PC-9 (cell line): ENCODE measurements around the gene ZNF846. TPM values are rescaled to one million over a fixed set of nuclear protein-coding genes. Genes with fewer than 3 reads are reported as not detected.
A peak's percentile ranks its signal among the peaks of the same experiment; 100 is the strongest.

Experiments
- Bru-seq: library from RNA; stranded (reverse); fragments of 400-500 nt; gene quantifications from one replicate; lab custom pipeline; 2021; lab: Mats Ljungman, UMichigan
- BruChase-seq, 2 experiments: library from RNA; stranded (reverse); fragments of 400-500 nt; gene quantifications; one replicate each; lab custom pipeline; 2021; lab: Mats Ljungman, UMichigan
- BruUV-seq: library from RNA; stranded (reverse); fragments of 400-500 nt; replicated peaks from 2 replicates; lab custom pipeline; 2021; lab: Mats Ljungman, UMichigan
- CTCF ChIA-PET: fragments of 300-600 bp; sonication (Branson Sonifier 250); formaldehyde crosslinking; loops from one replicate; lab custom pipeline; 2022; ENCODE audit warnings: antibody characterized with exemption; lab: Charles Lee
- POLR2A ChIA-PET: fragments of 300-600 bp; sonication (Branson Sonifier 250); formaldehyde crosslinking; loops from one replicate; lab custom pipeline; 2022; ENCODE audit warnings: antibody characterized with exemption; ENCODE audit not compliant: unreplicated experiment; lab: Charles Lee
- DNase-seq, 2 experiments: peaks; one replicate each; pipeline versions ENCODE4 v3.0.0 to v3.0.0-alpha.2; 2015 to 2022; ENCODE audit warnings: mixed read lengths in 1 of 2
- H2AFZ ChIP-seq: fragments of 200-600 bp; sonication (generic); 2 replicates; pipeline ENCODE4 v1.8.1; 2017; ENCODE audit warnings: antibody characterized with exemption
- H3F3A ChIP-seq: fragments of 200-600 bp; sonication (generic); 2 replicates; pipeline ENCODE4 v1.8.1; 2017; ENCODE audit warnings: antibody characterized with exemption, mild to moderate bottlenecking, low read depth; ENCODE audit not compliant: insufficient read depth
- H3K27ac ChIP-seq: fragments of 200-600 bp; sonication (generic); 2 replicates; pipeline ENCODE4 v1.6.1; 2016; ENCODE audit warnings: mixed run types
- H3K27me3 ChIP-seq: fragments of 200-600 bp; sonication (generic); 2 replicates; pipeline ENCODE4 v1.6.1; 2016; ENCODE audit warnings: low read depth, mixed run types; ENCODE audit not compliant: insufficient read depth
- H3K36me3 ChIP-seq: fragments of 200-600 bp; sonication (generic); 2 replicates; pipeline ENCODE4 v1.6.1; 2016; ENCODE audit warnings: low read depth, mixed run types
- H3K4me1 ChIP-seq: fragments of 200-600 bp; sonication (generic); replicated peaks from 2 replicates; pipeline ENCODE4 v1.6.1; 2016; ENCODE audit warnings: mixed run types; ENCODE audit not compliant: insufficient read depth
- H3K4me2 ChIP-seq: fragments of 200-600 bp; sonication (generic); 2 replicates; pipeline ENCODE4 v1.6.1; 2017; ENCODE audit warnings: mixed run types
- H3K4me3 ChIP-seq: fragments of 200-600 bp; sonication (generic); 2 replicates; pipeline ENCODE4 v1.6.1; 2016; ENCODE audit warnings: mixed run types
- H3K79me2 ChIP-seq: fragments of 200-600 bp; sonication (generic); 2 replicates; pipeline ENCODE4 v1.6.1; 2017; ENCODE audit warnings: low read depth, mixed run types
- H3K9me2 ChIP-seq: fragments of 200-600 bp; sonication (generic); 2 replicates; pipeline ENCODE4 v1.8.1; 2017; ENCODE audit warnings: mild to moderate bottlenecking; ENCODE audit not compliant: insufficient read depth
- H3K9me3 ChIP-seq: fragments of 200-600 bp; sonication (generic); 2 replicates; pipeline ENCODE4 v1.8.1; 2016; ENCODE audit warnings: low read depth; ENCODE audit not compliant: insufficient read depth
- H4K20me1 ChIP-seq: fragments of 200-600 bp; sonication (generic); 2 replicates; pipeline ENCODE4 v1.8.1; 2017; ENCODE audit not compliant: insufficient read depth
- EZH2 ChIP-seq: fragments of 200-600 bp; sonication (generic); IDR thresholded peaks from 2 replicates; pipeline ENCODE4 v1.8.0; 2017; ENCODE audit warnings: antibody characterized with exemption, low read depth
- intact Hi-C: fragments of 100-400 bp; cut with micrococcal nuclease; formaldehyde crosslinking; loops from one replicate; pipeline ENCODE4 v1.10.0; 2022; ENCODE audit not compliant: unreplicated experiment
- long read RNA-seq: library from polyadenylated mRNA; stranded (forward); transcript quantifications from one replicate; pipeline ENCODE4 v2.0.0, GENCODE V29; 2022
- total RNA-seq: library from RNA; stranded (reverse); gene quantifications from 2 replicates; pipeline ENCODE4 v1.2.3, GENCODE V29; 2021
- TF ChIP-seq, protein P1 (sequence below): fragments of 200-600 bp; sonication (generic); conservative IDR thresholded peaks from 2 replicates; pipeline ENCODE4 v1.6.1; 2017; ENCODE audit warnings: mixed run types, antibody characterized with exemption, mild to moderate bottlenecking, moderate library complexity

ZNF846 gene
- 8.3 and 9.6 TPM in 2 replicates for total RNA-seq
- percentile 51 among the genes with signal in this experiment for Bru-seq, nascent RNA
- percentile 58 among the genes with signal in this experiment for BruChase-seq, experiment 1, labeled RNA remaining after a 2-hour chase
- BruChase-seq, experiment 2, labeled RNA remaining after a 6-hour chase: percentile 61 among the genes with signal in this experiment
- long read RNA-seq, partial matches to known transcripts: 0 of 4 reads
- long read RNA-seq, other reads (novel, unspliced or antisense): 4 of 4 reads

DNA sequence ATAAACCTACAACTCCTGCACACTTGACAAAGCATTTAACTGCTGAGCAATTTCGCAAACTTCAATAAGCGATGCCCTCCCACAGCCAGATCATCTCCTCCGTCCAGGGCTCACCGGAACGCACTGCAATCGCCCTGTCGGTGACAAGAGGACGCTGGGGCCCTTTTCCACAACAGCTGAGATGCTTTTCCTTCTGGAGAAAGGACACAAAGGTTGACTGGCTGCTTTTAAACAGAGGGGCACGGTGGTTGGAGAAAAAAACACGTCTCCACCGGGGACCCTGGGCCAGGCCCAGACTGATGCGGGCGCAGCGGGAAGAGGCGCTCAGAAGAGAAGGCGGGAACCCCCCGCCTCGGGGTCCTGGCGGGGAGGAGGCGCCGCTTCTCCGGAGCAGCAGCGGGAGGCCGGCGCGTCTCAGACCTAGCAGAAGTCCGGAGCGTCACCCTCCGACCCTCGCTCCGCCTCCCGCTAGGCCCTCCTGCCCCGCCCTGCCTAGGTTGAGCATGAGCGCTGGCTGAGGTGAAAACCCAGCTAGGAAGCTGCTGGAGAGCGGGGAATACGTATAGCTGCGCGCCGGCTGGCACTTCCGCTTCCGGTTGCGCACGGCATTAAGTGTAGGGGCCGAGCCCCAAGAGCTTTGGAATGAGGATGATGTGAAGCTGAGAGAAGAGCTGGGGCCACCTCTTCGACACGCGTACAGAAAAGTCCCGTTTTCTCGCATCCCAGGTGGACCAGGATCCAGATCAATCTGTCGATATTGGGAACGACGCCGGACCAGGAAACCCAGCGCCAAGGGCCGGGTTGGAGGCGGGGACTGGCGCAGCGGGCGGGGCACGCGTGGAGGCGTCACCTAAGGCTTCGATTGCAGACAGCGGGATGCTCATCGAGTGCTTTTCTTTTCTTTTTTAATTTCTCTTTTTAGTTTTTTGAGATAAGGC is at the start of gene ZNF846:
Gene ZNF846 (minus strand): TSS at position 564 of the 938 bp plus-strand sequence. CDS start 3,788 bp downstream, outside the sequence.
- BruUV-seq: TSS peak; percentile 75
- Histone ChIP-seq H4K20me1 (no peaks in the 10 kb centered on the region), H3K27me3 (no peaks in the 10 kb centered on the region), H3K9me2 (no peaks in the 10 kb centered on the region), H3K79me2 (peaks cover 11% of the 10 kb centered on the region; the same call in 1 of the 2 replicates), H3K36me3 (no peaks in the 10 kb centered on the region), H3K4me2 (peak within 1 kb of the TSS; percentile 90), H3K9me3 (no peaks in the 10 kb centered on the region; the same call in 1 of the 2 replicates), H2AFZ (peak within 1 kb of the TSS; percentile 96), H3K4me3 (peak within 1 kb of the TSS; percentile 78), H3K27ac (peak within 1 kb of the TSS; percentile 76), H3K4me1 (peaks cover 5% of the 10 kb centered on the region; the same call in 1 of the 2 replicates), H3F3A (peaks cover 18% of the 10 kb centered on the region; the same call in 1 of the 2 replicates)
- intact Hi-C loops: loop anchor here (1.0 to 5.0 kb wide), 3 partner anchors 16 to 91 kb away; partner anchors contain the start of genes FBXL12 and ZNF562
- TF ChIP-seq, protein P1, sequence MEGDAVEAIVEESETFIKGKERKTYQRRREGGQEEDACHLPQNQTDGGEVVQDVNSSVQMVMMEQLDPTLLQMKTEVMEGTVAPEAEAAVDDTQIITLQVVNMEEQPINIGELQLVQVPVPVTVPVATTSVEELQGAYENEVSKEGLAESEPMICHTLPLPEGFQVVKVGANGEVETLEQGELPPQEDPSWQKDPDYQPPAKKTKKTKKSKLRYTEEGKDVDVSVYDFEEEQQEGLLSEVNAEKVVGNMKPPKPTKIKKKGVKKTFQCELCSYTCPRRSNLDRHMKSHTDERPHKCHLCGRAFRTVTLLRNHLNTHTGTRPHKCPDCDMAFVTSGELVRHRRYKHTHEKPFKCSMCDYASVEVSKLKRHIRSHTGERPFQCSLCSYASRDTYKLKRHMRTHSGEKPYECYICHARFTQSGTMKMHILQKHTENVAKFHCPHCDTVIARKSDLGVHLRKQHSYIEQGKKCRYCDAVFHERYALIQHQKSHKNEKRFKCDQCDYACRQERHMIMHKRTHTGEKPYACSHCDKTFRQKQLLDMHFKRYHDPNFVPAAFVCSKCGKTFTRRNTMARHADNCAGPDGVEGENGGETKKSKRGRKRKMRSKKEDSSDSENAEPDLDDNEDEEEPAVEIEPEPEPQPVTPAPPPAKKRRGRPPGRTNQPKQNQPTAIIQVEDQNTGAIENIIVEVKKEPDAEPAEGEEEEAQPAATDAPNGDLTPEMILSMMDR: no peak
- no peak for TF ChIP-seq EZH2
- ChIA-PET CTCF (interaction anchor here (0.5 to 0.6 kb wide), 2 partner anchors 93 to 169 kb away, joined by 5 to 9 read pairs; partner anchors contain the start of gene ZNF562), POLR2A (interaction anchor here (0.7 to 1.0 kb wide), 3 partner anchors 13 to 146 kb away, joined by 3 to 10 read pairs (median 4); partner anchors contain the start of gene FBXL12)
- DNase-seq: peak; percentile 94 to 96

DNA sequence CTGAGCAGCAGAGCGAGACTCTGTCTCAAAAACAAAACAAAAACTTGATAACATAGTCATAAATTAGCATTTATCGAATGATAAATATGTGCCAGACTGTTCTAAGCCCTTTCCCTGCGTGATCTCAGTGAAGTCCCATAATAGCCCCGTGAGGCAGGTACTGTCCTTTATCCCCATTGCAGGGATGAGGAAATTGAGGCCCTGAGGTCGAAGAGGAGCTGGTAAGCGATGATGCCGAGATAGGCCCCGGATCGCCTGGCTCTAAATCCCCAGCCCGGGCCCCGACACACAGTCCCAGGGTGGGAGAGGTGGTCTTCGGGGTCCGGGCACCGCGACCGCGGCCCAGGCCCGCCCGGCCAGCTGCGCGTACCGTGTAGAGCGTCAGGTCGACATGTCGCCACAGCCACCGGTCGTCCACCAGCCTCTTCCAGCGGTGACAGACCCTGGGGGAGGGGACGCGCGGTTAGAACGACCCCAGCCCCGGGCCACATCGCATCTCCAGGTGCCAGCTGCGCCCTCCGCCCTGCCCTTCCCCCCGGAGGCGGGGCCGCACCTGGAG is 49.7 kb upstream of the ZNF846 start:
- H3K36me3 ChIP-seq: peaks cover 16% of the 10 kb centered on the region; the same call in 1 of the 2 replicates
- no peaks in the 10 kb centered on the region for H3K27me3 ChIP-seq
- TSS peak; percentile 31 for BruUV-seq
- peak overlapping the region; percentile 82 for H3K27ac ChIP-seq
- no peaks in the 10 kb centered on the region for H4K20me1 ChIP-seq
- peaks cover 15% of the 10 kb centered on the region for H3K4me1 ChIP-seq
- intact Hi-C loops: loop anchor here (2.0 kb wide), 1 partner anchor 33 kb away; no protein-coding TSS in a partner anchor
- DNase-seq: no peak
- peak overlapping the region; percentile 95 for H2AFZ ChIP-seq
- TF ChIP-seq, protein P1: no peak
- no peak for TF ChIP-seq EZH2
- peak overlapping the region; percentile 93 for H3K4me3 ChIP-seq
- ChIA-PET CTCF (interaction anchor here (0.6 kb wide), 1 partner anchor 279 kb away, joined by 3 read pairs; no protein-coding TSS in a partner anchor), POLR2A (interaction anchor here (0.6 to 0.7 kb wide), 6 partner anchors 9 to 1367 kb away, joined by 3 to 27 read pairs (median 12); partner anchors contain the start of genes PIN1 and ZNF846)
- H3K9me3 ChIP-seq: no peaks in the 10 kb centered on the region
- H3F3A ChIP-seq: peaks cover 7% of the 10 kb centered on the region; the same call in 1 of the 2 replicates
- H3K9me2 ChIP-seq: no peaks in the 10 kb centered on the region
- peak overlapping the region; percentile 83 for H3K4me2 ChIP-seq
- peaks cover 38% of the 10 kb centered on the region for H3K79me2 ChIP-seq
